ENCODE measurements around the gene WDR83.

DNA sequence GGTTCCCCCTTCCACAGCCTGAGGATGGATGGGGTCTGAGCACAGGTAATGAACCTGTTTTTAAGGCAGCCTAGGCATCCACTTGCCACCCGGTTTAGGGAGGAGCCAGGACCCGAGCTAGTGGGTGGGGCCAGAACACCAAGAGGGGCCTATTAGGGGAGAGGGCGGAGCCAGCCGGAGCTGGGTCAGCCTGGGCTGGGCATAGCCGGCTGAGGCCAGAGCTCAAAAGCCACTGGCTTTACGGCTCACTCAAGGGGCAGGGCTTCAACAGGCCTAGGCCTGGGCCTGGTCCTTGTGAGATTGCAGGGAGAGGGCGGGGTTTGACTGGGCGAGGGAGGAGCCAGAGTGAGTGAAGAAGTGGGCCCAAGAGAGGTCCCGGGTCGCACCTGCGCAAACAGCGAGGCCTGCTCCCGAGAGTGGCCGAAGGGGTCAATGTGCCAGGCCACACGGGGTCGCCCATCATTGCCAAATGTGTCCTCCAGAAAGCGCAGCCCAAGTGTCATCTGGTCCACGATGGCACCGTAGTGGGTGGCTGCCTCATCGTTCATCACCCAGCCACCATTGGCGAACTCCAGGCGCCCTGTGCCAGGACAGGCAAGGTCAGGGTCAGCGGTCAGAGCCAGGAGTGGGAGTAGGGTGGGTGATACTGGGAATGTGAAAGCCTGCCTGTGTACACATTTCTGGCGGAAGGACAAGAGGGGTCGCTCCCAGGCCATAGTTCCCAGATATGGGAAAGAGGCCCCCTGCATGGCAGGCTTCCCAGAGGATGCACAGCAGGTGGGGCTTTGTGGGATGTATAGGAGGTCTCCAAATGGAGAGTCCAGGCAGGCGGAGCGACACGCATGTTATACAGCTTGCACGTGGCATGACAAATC is 2.0 kb upstream of the WDR83 start:
- no peak for TF ChIP-seq POLR2A (IDR thresholded peaks at IDR 0.05)
- TF ChIP-seq, protein P1, sequence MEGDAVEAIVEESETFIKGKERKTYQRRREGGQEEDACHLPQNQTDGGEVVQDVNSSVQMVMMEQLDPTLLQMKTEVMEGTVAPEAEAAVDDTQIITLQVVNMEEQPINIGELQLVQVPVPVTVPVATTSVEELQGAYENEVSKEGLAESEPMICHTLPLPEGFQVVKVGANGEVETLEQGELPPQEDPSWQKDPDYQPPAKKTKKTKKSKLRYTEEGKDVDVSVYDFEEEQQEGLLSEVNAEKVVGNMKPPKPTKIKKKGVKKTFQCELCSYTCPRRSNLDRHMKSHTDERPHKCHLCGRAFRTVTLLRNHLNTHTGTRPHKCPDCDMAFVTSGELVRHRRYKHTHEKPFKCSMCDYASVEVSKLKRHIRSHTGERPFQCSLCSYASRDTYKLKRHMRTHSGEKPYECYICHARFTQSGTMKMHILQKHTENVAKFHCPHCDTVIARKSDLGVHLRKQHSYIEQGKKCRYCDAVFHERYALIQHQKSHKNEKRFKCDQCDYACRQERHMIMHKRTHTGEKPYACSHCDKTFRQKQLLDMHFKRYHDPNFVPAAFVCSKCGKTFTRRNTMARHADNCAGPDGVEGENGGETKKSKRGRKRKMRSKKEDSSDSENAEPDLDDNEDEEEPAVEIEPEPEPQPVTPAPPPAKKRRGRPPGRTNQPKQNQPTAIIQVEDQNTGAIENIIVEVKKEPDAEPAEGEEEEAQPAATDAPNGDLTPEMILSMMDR (IDR thresholded peaks at IDR 0.05) = no peak

Data from adrenal gland (tissue), 5 donors.